Neural cell (in vitro differentiated cells): ENCODE data around the gene BAD. TPM values are rescaled to one million over a fixed set of nuclear protein-coding genes. Genes with fewer than 3 reads are reported as not detected.

Experiments used
- H2AFZ ChIP-seq: fragments of 200-600, 300-800 bp; sonication (generic), shearing (Covaris generic); 2 replicates; pipeline ENCODE4 v1.6.0; 2014; ENCODE audit warnings: low read depth, mild to moderate bottlenecking, antibody characterized with exemption, low read length, moderate library complexity
- H3F3A ChIP-seq: fragments of 200-600 bp; shearing (Covaris generic); 2 replicates; pipeline ENCODE4 v1.6.1; 2016; ENCODE audit warnings: mild to moderate bottlenecking, moderate library complexity, mixed read lengths, antibody characterized with exemption, low read length; ENCODE audit not compliant: insufficient read depth, poor library complexity, severe bottlenecking
- H3K27ac ChIP-seq: fragments of 200-600, 300-800 bp; sonication (generic), shearing (Covaris generic); 2 replicates; pipeline ENCODE4 v1.5.1; 2014; ENCODE audit warnings: mild to moderate bottlenecking, low read length, moderate library complexity
- H3K27me3 ChIP-seq: fragments of 300-800, 200-600 bp; sonication (generic), shearing (Covaris generic); 2 replicates; pipeline ENCODE4 v1.6.0; 2014; ENCODE audit warnings: mild to moderate bottlenecking, low read depth, low read length, moderate library complexity; ENCODE audit not compliant: insufficient read depth
- H3K36me3 ChIP-seq: fragments of 300-800, 200-600 bp; sonication (generic), shearing (Covaris generic); 2 replicates; pipeline ENCODE4 v1.5.1; 2014; ENCODE audit warnings: mild to moderate bottlenecking, antibody characterized with exemption, low read length, moderate library complexity; ENCODE audit not compliant: insufficient read depth
- H3K4me2 ChIP-seq: fragments of 300-800, 200-600 bp; sonication (generic), shearing (Covaris generic); 2 replicates; pipeline ENCODE4 v1.6.0; 2014; ENCODE audit warnings: mild to moderate bottlenecking, low read length
- H3K4me3 ChIP-seq: fragments of 300-800, 200-600 bp; sonication (generic), shearing (Covaris generic); 2 replicates; pipeline ENCODE4 v1.5.1; 2014; ENCODE audit warnings: mild to moderate bottlenecking, low read length, moderate library complexity
- H3K79me2 ChIP-seq: fragments of 200-600 bp; shearing (Covaris generic); replicated peaks from 2 replicates; pipeline ENCODE4 v1.6.0; 2014; ENCODE audit warnings: mild to moderate bottlenecking, low read length, moderate library complexity; ENCODE audit not compliant: insufficient read depth
- H3K9ac ChIP-seq: fragments of 300-800, 200-600 bp; sonication (generic), shearing (Covaris generic); 2 replicates; pipeline ENCODE4 v1.6.1; 2016; ENCODE audit warnings: mild to moderate bottlenecking, low read length, mixed read lengths
- H3K9me2 ChIP-seq: fragments of 200-600 bp; shearing (Covaris generic); 2 replicates; pipeline ENCODE4 v1.6.1; 2016; ENCODE audit warnings: mild to moderate bottlenecking, low read length, mixed read lengths; ENCODE audit not compliant: insufficient read depth
- H3K9me3 ChIP-seq: fragments of 200-600, 300-800 bp; sonication (generic), shearing (Covaris generic); 2 replicates; pipeline ENCODE4 v1.6.1; 2016; ENCODE audit warnings: mild to moderate bottlenecking, mixed run types, low read length, moderate library complexity, mixed read lengths
- H4K20me1 ChIP-seq: fragments of 200-600 bp; shearing (Covaris generic); 2 replicates; pipeline ENCODE4 v1.6.1; 2016; ENCODE audit warnings: mild to moderate bottlenecking, mixed run types; ENCODE audit not compliant: insufficient read depth
- EP300 ChIP-seq: fragments of 450-650 bp; conservative IDR thresholded peaks from 2 replicates; pipeline ENCODE4 v1.6.1; 2014; ENCODE audit warnings: antibody characterized with exemption, mild to moderate bottlenecking, moderate library complexity; ENCODE audit not compliant: poor library complexity, severe bottlenecking
- EZH2 ChIP-seq: fragments of 200-600, 300-800 bp; shearing (Covaris generic), sonication (generic); IDR thresholded peaks from 2 replicates; pipeline ENCODE4 v1.6.1; 2014; ENCODE audit warnings: antibody characterized with exemption, low read length, borderline replicate concordance, mild to moderate bottlenecking; ENCODE audit not compliant: insufficient read depth, poor library complexity, severe bottlenecking
- MXI1 ChIP-seq: fragments of 450-650 bp; conservative IDR thresholded peaks from 2 replicates; pipeline ENCODE4 v1.6.1; 2014; ENCODE audit warnings: antibody characterized with exemption, mild to moderate bottlenecking; ENCODE audit not compliant: poor library complexity, severe bottlenecking
- POLR2AphosphoS5 ChIP-seq: IDR thresholded peaks from 2 replicates; pipeline ENCODE4 v1.6.1; 2012
- RAD21 ChIP-seq: fragments of 450-650 bp; conservative IDR thresholded peaks from 2 replicates; pipeline ENCODE4 v1.6.1; 2014; ENCODE audit warnings: antibody characterized with exemption, mild to moderate bottlenecking, moderate library complexity
- SMC3 ChIP-seq: fragments of 450-650 bp; conservative IDR thresholded peaks from 2 replicates; pipeline ENCODE4 v1.6.1; 2014; ENCODE audit warnings: antibody characterized with exemption, mild to moderate bottlenecking, moderate library complexity; ENCODE audit not compliant: poor library complexity
- TAF1 ChIP-seq: IDR thresholded peaks from 2 replicates; pipeline ENCODE4 v1.6.1; 2012; ENCODE audit warnings: low read depth
- polyA plus RNA-seq: library from polyadenylated mRNA; depleted of rRNA; stranded (reverse); fragments of >200 nt; gene quantifications from 2 replicates; pipeline ENCODE4 v1.2.3, GENCODE V29; 2014
- TF ChIP-seq, protein P1 (sequence below): IDR thresholded peaks from 2 replicates; pipeline ENCODE4 v1.6.1; 2012; ENCODE audit warnings: borderline replicate concordance
- TF ChIP-seq, protein P2 (sequence below): fragments of 450-650 bp; IDR thresholded peaks from 2 replicates; pipeline ENCODE4 v1.5.1; 2014; ENCODE audit warnings: antibody characterized with exemption, mild to moderate bottlenecking, moderate library complexity; ENCODE audit not compliant: poor library complexity, severe bottlenecking

BAD gene
- polyA plus RNA-seq, 1 donor from 2014 or later, result 219 TPM

DNA sequence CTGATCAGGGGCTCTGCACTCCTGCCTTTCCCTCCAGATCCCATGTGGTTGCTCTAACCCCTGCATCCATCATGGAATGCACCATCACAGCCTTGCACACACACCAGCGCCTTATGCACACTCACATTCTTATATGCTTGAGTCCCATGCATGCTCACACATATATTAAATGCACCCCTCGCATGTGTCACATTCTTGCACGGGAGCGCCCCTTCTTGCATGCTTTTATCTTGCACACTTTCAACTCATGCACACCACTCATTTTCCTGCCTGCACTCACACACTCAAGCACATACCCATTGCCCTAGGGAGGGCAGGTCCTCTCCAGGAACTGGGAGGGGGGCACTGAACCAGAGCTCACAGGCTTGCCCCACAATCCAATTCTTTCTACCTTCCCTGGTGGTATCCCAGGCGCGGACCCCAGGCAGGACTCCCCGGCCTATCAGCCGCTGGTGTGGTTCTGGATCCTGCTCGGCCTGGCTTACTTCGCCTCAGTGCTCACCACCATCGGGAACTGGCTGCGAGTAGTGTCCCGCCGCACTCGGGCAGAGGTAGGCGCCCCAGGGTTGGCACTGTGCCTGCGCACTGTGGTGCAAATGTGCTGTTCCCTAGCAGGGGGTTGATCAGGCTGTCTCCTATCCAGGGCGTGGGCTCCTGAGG lies 13.4 kb upstream of the BAD start:
- H3K36me3 ChIP-seq, result no peaks in the 10 kb centered on the region
- no peak overlapping the region for H3K4me3 ChIP-seq
- H3K9me3 ChIP-seq, result no peaks in the 10 kb centered on the region
- no peak overlapping the region for H3K27ac ChIP-seq
- H3K27me3 ChIP-seq, result peaks cover 89% of the 10 kb centered on the region
- no peak overlapping the region for H3K9ac ChIP-seq
- no peaks in the 10 kb centered on the region for H3K79me2 ChIP-seq
- no peak overlapping the region for H3K4me2 ChIP-seq
- no peak overlapping the region for H2AFZ ChIP-seq
- H3K9me2 ChIP-seq, result no peaks in the 10 kb centered on the region
- TF ChIP-seq EZH2, result peak; percentile 43
- TF ChIP-seq, protein P1, sequence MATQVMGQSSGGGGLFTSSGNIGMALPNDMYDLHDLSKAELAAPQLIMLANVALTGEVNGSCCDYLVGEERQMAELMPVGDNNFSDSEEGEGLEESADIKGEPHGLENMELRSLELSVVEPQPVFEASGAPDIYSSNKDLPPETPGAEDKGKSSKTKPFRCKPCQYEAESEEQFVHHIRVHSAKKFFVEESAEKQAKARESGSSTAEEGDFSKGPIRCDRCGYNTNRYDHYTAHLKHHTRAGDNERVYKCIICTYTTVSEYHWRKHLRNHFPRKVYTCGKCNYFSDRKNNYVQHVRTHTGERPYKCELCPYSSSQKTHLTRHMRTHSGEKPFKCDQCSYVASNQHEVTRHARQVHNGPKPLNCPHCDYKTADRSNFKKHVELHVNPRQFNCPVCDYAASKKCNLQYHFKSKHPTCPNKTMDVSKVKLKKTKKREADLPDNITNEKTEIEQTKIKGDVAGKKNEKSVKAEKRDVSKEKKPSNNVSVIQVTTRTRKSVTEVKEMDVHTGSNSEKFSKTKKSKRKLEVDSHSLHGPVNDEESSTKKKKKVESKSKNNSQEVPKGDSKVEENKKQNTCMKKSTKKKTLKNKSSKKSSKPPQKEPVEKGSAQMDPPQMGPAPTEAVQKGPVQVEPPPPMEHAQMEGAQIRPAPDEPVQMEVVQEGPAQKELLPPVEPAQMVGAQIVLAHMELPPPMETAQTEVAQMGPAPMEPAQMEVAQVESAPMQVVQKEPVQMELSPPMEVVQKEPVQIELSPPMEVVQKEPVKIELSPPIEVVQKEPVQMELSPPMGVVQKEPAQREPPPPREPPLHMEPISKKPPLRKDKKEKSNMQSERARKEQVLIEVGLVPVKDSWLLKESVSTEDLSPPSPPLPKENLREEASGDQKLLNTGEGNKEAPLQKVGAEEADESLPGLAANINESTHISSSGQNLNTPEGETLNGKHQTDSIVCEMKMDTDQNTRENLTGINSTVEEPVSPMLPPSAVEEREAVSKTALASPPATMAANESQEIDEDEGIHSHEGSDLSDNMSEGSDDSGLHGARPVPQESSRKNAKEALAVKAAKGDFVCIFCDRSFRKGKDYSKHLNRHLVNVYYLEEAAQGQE, result no peak
- no peaks in the 10 kb centered on the region for H3F3A ChIP-seq
- no peaks in the 10 kb centered on the region for H4K20me1 ChIP-seq

DNA sequence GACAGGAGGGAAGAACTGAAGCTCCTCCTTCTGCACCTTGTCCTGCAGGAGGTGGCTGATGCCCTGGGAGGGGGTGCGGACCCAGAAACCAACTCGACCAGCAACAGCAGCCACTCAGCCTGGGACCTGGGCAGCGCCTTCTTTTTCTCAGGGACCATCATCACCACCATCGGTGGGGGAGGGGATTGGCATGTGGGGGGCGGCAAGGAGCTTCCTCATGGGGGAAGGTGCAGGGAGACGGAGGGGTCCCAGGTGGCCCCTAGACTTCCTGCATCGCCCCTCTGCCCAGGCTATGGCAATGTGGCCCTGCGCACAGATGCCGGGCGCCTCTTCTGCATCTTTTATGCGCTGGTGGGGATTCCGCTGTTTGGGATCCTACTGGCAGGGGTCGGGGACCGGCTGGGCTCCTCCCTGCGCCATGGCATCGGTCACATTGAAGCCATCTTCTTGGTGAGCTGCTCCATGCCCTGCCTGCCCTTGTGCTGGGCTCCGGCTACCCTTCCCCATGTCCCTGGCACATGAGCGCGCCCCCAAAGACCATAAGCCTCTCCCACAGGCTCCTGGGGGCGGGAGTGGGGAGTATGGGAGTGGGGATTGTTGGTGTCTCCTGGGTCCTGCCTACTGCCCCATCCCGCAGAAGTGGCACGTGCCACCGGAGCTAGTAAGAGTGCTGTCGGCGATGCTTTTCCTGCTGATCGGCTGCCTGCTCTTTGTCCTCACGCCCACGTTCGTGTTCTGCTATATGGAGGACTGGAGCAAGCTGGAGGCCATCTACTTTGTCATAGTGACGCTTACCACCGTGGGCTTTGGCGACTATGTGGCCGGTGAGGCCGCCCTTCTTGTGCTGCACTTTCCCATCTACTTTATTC lies 12.6 kb upstream of the BAD start:
- Histone ChIP-seq H3K36me3 (no peaks in the 10 kb centered on the region), H4K20me1 (no peaks in the 10 kb centered on the region), H3K4me3 (no peak overlapping the region), H3K9me3 (no peaks in the 10 kb centered on the region), H3F3A (no peaks in the 10 kb centered on the region), H3K4me2 (no peak overlapping the region), H3K27ac (no peak overlapping the region), H3K27me3 (peaks cover 96% of the 10 kb centered on the region), H3K9me2 (no peaks in the 10 kb centered on the region), H3K9ac (no peak overlapping the region), H3K79me2 (no peaks in the 10 kb centered on the region), H2AFZ (no peak overlapping the region)
- TF ChIP-seq EP300 (no peak), SMC3 (no peak), RAD21 (no peak), EZH2 (no peak), TAF1 (no peak), MXI1 (no peak), POLR2AphosphoS5 (no peak)
- TF ChIP-seq, protein P1, result no peak
- TF ChIP-seq, protein P2, sequence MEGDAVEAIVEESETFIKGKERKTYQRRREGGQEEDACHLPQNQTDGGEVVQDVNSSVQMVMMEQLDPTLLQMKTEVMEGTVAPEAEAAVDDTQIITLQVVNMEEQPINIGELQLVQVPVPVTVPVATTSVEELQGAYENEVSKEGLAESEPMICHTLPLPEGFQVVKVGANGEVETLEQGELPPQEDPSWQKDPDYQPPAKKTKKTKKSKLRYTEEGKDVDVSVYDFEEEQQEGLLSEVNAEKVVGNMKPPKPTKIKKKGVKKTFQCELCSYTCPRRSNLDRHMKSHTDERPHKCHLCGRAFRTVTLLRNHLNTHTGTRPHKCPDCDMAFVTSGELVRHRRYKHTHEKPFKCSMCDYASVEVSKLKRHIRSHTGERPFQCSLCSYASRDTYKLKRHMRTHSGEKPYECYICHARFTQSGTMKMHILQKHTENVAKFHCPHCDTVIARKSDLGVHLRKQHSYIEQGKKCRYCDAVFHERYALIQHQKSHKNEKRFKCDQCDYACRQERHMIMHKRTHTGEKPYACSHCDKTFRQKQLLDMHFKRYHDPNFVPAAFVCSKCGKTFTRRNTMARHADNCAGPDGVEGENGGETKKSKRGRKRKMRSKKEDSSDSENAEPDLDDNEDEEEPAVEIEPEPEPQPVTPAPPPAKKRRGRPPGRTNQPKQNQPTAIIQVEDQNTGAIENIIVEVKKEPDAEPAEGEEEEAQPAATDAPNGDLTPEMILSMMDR, result no peak
